Transverse colon (tissue), 4 donors: ENCODE measurements around the gene SLC2A9. TPM values are rescaled to one million over a fixed set of nuclear protein-coding genes. Genes with fewer than 3 reads are reported as not detected.
A peak's percentile ranks its signal among the peaks of the same experiment; 100 is the strongest.

Experiments used
- DNase-seq: peaks from one replicate; pipeline ENCODE4 v3.0.0-alpha.2; 2019
- H3K27ac ChIP-seq, 4 donors: fragments of 200-600 bp; sonication (generic); 2 replicates each; pipeline ENCODE4 v1.5.1; 2016 to 2018; ENCODE audit warnings: inconsistent platforms in 4 of 4
- H3K27me3 ChIP-seq: fragments of 200-600 bp; sonication (generic); 2 replicates; pipeline ENCODE4 v1.5.1; 2017; ENCODE audit warnings: inconsistent platforms
- H3K36me3 ChIP-seq, 4 donors: fragments of 200-600 bp; sonication (generic); 2 replicates each; pipeline ENCODE4 v1.5.1; 2017 to 2019; ENCODE audit warnings: inconsistent platforms in 4 of 4
- H3K4me1 ChIP-seq, 4 donors: fragments of 200-600 bp; sonication (generic); 2 replicates each; pipeline ENCODE4 v1.5.1; 2017 to 2020; ENCODE audit warnings: inconsistent platforms in 4 of 4
- H3K4me3 ChIP-seq, 4 donors: fragments of 200-600 bp; sonication (generic); 1 replicate in 1 of 4; 2 replicates in 3 of 4; pipeline versions ENCODE4 v1.5.1 to v1.6.1; 2017 to 2019; ENCODE audit warnings: inconsistent platforms in 4 of 4
- H3K9me3 ChIP-seq, 2 donors: fragments of 200-600 bp; sonication (generic); 2 replicates each; pipeline ENCODE4 v1.5.1; 2017 to 2019; ENCODE audit warnings: inconsistent platforms in 2 of 2
- EP300 ChIP-seq: sonication (generic); formaldehyde crosslinking; IDR thresholded peaks from one replicate; pipeline ENCODE4 v1.6.1; 2017; ENCODE audit warnings: antibody characterized with exemption, low read depth
- POLR2A ChIP-seq: fragments of 450-650 bp; IDR thresholded peaks from one replicate; pipeline ENCODE4 v1.6.1; 2016; ENCODE audit warnings: antibody characterized with exemption, mild to moderate bottlenecking, moderate library complexity
- POLR2AphosphoS5 ChIP-seq, 3 donors: sonication (generic); formaldehyde crosslinking; IDR thresholded peaks; one replicate each; pipeline ENCODE4 v1.6.1; 2016; ENCODE audit warnings: antibody characterized with exemption in 3 of 3
- WGBS, 2 donors: methylation state at CpG; one replicate each; pipeline ENCODE4 v1.1.5; 2018; ENCODE audit warnings: low coverage in 1 of 2; 5-methylcytosine and 5-hydroxymethylcytosine counted together
- in situ Hi-C, 4 donors: fragments of 200-750 bp; cut with MboI; loops; one replicate each; pipeline versions ENCODE4 v1.15.0 to v1.15.1; 2017; ENCODE audit warnings: low sequenced_read_pairs in 3 of 4, low pct_ligation_motif_present in 1 of 4, low pct_unique_long_range_greater_than_20kb in 1 of 4
- intact Hi-C: fragments of 100-400 bp; cut with DNase I; formaldehyde crosslinking; loops from one replicate; pipeline ENCODE4 v1.15.1; 2023; ENCODE audit warnings: low total_unique reads
- total RNA-seq, 4 donors: library from RNA; depleted of rRNA; stranded (reverse); fragments of >200 nt; gene quantifications; one replicate each; pipeline ENCODE4 v1.1.0, GENCODE V29; 2016
- TF ChIP-seq, protein P1 (sequence below), 5 experiments: fragments of 200-600 bp in 3 of 5; fragments of 450-650 bp in 2 of 5; sonication (generic) in 3 of 5; IDR thresholded peaks; 1 replicate in 2 of 5; 2 replicates in 3 of 5; pipeline ENCODE4 v1.5.1; 2016 to 2017; ENCODE audit warnings: antibody characterized with exemption in 5 of 5, inconsistent platforms in 3 of 5, mild to moderate bottlenecking in 2 of 5, moderate library complexity in 1 of 5

The SLC2A9 gene
- total RNA-seq, 4 donors from 2014 or later: 2.2 to 4.0 (median 3.4) TPM; not detected in 1

DNA sequence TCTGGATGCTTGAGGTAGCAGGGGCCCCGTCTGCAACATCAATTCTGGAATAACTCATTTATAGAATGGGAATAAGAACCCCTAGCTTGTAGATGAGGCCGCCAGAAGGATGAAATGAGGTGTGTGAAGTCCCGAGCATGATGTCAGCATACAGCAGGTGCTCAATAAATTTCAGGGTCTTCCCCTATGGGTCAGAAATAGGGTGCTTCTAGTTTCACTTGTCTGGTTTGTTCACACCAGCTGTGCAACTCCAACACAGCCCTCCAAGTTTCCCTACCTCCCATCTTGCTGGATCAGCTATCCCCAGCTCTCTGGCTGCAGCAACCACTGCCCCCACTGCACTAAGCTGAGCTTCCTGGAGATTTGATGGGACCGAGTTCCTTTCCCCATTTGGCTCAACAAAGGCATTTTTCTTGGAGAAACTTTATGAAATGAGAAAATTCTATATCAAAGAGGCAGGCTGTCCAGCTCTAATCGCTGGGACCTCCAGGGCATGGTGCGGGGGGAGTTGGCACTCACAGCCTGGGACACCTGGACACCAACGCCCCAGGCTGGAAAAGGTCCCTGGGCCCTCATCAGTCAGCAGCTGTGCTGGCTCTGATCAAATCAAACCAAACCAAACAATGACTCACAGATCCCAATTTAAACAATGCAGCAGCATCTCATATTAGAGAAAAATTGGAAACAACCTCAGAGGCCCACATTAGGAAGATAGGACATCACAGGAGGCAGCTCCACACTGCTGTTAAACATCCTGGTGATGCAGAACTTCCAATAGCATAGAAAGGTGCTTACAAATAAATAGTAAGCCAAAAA is 13.3 kb downstream of the SLC2A9 start:
- DNase-seq: no peak
- Histone ChIP-seq H3K4me3 (no peak overlapping the region), H3K27me3 (no peaks in the 10 kb centered on the region), H3K4me1 (peaks cover 20 to 46% (median 30%) of the 10 kb centered on the region in 4 donors), H3K9me3 (no peaks in the 10 kb centered on the region), H3K36me3 (no peaks in the 10 kb centered on the region), H3K27ac (peak overlapping the region; percentile 82 to 91 (median 90))
- intact Hi-C loops: no loop called here
- TF ChIP-seq, protein P1, sequence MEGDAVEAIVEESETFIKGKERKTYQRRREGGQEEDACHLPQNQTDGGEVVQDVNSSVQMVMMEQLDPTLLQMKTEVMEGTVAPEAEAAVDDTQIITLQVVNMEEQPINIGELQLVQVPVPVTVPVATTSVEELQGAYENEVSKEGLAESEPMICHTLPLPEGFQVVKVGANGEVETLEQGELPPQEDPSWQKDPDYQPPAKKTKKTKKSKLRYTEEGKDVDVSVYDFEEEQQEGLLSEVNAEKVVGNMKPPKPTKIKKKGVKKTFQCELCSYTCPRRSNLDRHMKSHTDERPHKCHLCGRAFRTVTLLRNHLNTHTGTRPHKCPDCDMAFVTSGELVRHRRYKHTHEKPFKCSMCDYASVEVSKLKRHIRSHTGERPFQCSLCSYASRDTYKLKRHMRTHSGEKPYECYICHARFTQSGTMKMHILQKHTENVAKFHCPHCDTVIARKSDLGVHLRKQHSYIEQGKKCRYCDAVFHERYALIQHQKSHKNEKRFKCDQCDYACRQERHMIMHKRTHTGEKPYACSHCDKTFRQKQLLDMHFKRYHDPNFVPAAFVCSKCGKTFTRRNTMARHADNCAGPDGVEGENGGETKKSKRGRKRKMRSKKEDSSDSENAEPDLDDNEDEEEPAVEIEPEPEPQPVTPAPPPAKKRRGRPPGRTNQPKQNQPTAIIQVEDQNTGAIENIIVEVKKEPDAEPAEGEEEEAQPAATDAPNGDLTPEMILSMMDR (IDR thresholded peaks at IDR 0.05): no peak
- TF ChIP-seq POLR2A: no peak
- no peak for TF ChIP-seq EP300
- no peak for TF ChIP-seq POLR2AphosphoS5 (IDR thresholded peaks at IDR 0.05)
- in situ Hi-C loops: no loop called here
- WGBS, 2 donors: 42 to 50% methylated on average over 1 to 7 of the region's 7 CpGs

DNA sequence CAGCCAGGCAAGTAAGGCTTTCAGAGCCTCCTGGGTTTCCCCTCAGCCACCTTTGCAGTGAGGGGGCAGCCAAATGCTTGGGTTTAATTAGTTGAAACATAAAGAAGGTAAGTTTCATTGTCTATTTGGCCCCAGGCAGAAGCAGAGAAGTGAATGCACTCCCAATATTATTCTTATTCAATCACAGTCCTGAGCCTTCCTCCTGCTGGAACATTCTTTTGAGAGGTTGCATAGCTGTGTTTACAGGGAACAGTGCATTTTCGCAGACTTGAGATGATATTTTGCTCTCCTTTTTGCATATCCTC is 13.9 kb downstream of the SLC2A9 start:
- peaks cover 20 to 49% (median 32%) of the 10 kb centered on the region in 4 donors for H3K4me1 ChIP-seq
- no peak overlapping the region for H3K4me3 ChIP-seq
- H3K27ac ChIP-seq: peak overlapping the region; percentile 82 to 91 (median 90)
- intact Hi-C loops: no loop called here
- H3K36me3 ChIP-seq: no peaks in the 10 kb centered on the region
- no peaks in the 10 kb centered on the region for H3K9me3 ChIP-seq
- DNase-seq: no peak
- in situ Hi-C loops: no loop called here
- 71 to 100% methylated on average over 1 of the region's 1 CpG for WGBS, 2 donors
- no peaks in the 10 kb centered on the region for H3K27me3 ChIP-seq
- TF ChIP-seq EP300 (no peak), POLR2A (no peak), POLR2AphosphoS5 (IDR thresholded peaks at IDR 0.05) (no peak)
- TF ChIP-seq, protein P1 (IDR thresholded peaks at IDR 0.05): no peak

DNA sequence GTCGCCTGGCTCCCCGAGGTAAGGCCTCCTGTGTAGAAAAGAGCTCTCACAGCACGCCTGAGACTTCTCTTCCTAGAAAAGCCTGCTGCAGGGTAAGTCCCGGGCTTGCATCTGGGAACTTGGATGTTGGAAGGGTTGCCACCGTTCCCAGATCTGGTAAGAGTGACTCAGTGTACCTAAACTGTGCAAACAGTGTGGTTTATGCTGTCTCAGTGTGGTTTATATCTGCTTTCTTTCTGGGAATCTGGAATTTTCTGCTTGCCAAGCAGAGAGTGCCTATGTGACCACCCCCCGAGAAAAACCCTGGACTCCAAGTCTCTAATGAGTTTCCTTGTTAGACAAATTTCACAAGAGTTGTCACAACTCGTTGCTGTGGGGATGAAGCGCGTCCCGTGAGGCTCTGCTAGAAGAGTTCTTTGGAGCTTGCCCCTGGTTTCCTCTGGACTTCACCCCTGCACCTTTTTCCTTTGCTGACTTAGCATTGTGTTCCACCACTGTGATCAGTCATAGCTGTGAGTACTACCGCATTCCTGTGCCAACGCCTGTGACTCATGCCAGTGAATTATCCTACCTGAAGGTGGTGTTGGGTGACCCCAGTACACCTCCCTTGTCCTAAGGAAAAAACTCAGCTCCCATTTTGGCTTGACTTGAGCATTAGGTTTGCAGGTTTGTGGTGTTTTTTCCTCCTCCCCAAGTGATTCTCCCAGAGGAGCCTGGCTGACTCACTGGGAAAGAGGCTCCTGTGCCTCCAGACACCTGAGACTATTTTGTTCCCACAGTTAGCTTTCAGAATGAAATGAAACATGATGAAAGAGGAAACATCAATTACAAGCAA is 14.5 kb downstream of the SLC2A9 start:
- Histone ChIP-seq H3K27ac (peak overlapping the region; percentile 82 to 91 (median 90)), H3K9me3 (no peaks in the 10 kb centered on the region), H3K4me1 (peaks cover 20 to 51% (median 34%) of the 10 kb centered on the region in 4 donors), H3K4me3 (peak overlapping the region in 1 of 4 donors; percentile 11), H3K36me3 (no peaks in the 10 kb centered on the region), H3K27me3 (no peaks in the 10 kb centered on the region)
- WGBS, 2 donors: 40 to 47% methylated on average over 2 to 12 of the region's 12 CpGs
- intact Hi-C loops: no loop called here
- no peak for TF ChIP-seq EP300
- peak in 2 of 3 donors; percentile 59 to 63 for TF ChIP-seq POLR2AphosphoS5 (IDR thresholded peaks at IDR 0.05)
- TF ChIP-seq, protein P1 (IDR thresholded peaks at IDR 0.05): no peak
- TF ChIP-seq POLR2A: no peak
- in situ Hi-C loops: no loop called here
- DNase-seq: peak; percentile 82

DNA sequence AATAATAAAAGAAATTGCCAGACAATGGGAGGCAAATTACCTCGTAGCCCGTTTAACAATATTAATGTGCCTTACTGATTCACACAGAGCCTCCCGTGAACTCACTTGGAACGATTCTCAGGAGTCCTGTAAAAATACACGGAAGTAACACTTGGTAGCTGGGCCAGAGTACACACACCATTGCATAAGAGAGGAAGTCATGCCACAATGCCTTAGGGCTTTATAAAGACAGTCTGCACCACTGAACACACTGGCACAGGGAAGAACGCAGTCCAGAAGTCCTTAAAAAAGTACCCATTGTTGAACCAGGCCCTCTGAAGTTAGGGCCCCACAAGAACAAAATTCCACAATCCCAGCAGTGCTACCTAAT is 15.1 kb downstream of the SLC2A9 start:
- intact Hi-C loops: no loop called here
- no peak for TF ChIP-seq EP300
- peak; percentile 45 to 84 (median 83) for TF ChIP-seq POLR2AphosphoS5 (IDR thresholded peaks at IDR 0.05)
- peak; percentile 74 for TF ChIP-seq POLR2A

More for the DNA sequence above, 15.1 kb downstream of the SLC2A9 start:
- Histone ChIP-seq H3K36me3 (no peaks in the 10 kb centered on the region), H3K27ac (peak overlapping the region; percentile 82 to 91 (median 90)), H3K9me3 (no peaks in the 10 kb centered on the region), H3K27me3 (no peaks in the 10 kb centered on the region), H3K4me3 (peak overlapping the region in 1 of 4 donors; percentile 11), H3K4me1 (peaks cover 20 to 51% (median 34%) of the 10 kb centered on the region in 4 donors)
- in situ Hi-C loops: no loop called here
- WGBS, 2 donors: 17 to 20% methylated on average over 5 to 6 of the region's 6 CpGs
- DNase-seq: peak; percentile 67
